Measurements from ENCODE around the gene EFCAB12. TPM values are rescaled to one million over a fixed set of nuclear protein-coding genes. Genes with fewer than 3 reads are reported as not detected.
A peak's percentile ranks its signal among the peaks of the same experiment; 100 is the strongest.

EFCAB12 gene
- total RNA-seq, 1 experiment from 2014 or later: 0.71 TPM

GRCh38 chr3:129460155-129460554 is 31.7 kb upstream of the EFCAB12 start:
- POLR2A ChIA-PET (ENCODE audit: low non-redundant PET): no interaction called here
- Histone ChIP-seq H3K4me3 (ENCODE audit: low read depth, low read length, poor library complexity, severe bottlenecking) (no peak overlapping the region), H3K27ac (ENCODE audit: low read depth, low read length, poor library complexity, severe bottlenecking) (no peak overlapping the region), H3K9me3 (ENCODE audit: low read depth, low read length, poor library complexity, severe bottlenecking) (no peaks in the 10 kb centered on the region), H3K4me1 (ENCODE audit: insufficient read depth, low read length, poor library complexity, severe bottlenecking) (no peaks in the 10 kb centered on the region), H3K36me3 (ENCODE audit: insufficient read depth, low read length, poor library complexity, severe bottlenecking) (peaks cover 7% of the 10 kb centered on the region), H3K27me3 (replicated peaks; ENCODE audit: insufficient read depth, low read depth, low read length, poor library complexity) (no peaks in the 10 kb centered on the region)
- BruUV-seq (replicated peaks): no TSS peak
- intact Hi-C loops (cut with micrococcal nuclease; ENCODE audit: unreplicated experiment): no loop called here
- DNase-seq (ENCODE audit: low spot score): no peak
- TF ChIP-seq CTCF (conservative IDR thresholded peaks at IDR 0.05; ENCODE audit: low read depth, low read length) (no peak), EZH2 (IDR thresholded peaks at IDR 0.05; ENCODE audit: borderline replicate concordance, low read depth, low read length, poor library complexity, severe bottlenecking) (no peak)
- CTCF ChIA-PET: no interaction called here

- intact Hi-C loops (cut with micrococcal nuclease; ENCODE audit: unreplicated experiment): no loop called here
- no peak overlapping the region for H3K4me3 ChIP-seq (ENCODE audit: low read depth, low read length, poor library complexity, severe bottlenecking)
- ChIA-PET POLR2A (ENCODE audit: low non-redundant PET) (no interaction called here), CTCF (no interaction called here)
- no TSS peak for BruUV-seq (replicated peaks)
- peaks cover 15% of the 10 kb centered on the region for H3K36me3 ChIP-seq (ENCODE audit: insufficient read depth, low read length, poor library complexity, severe bottlenecking)
- DNase-seq (ENCODE audit: low spot score): no peak
- no peak overlapping the region for H3K27ac ChIP-seq (ENCODE audit: low read depth, low read length, poor library complexity, severe bottlenecking)
- H3K27me3 ChIP-seq (replicated peaks; ENCODE audit: insufficient read depth, low read depth, low read length, poor library complexity): no peaks in the 10 kb centered on the region
- peaks cover 8% of the 10 kb centered on the region for H3K4me1 ChIP-seq (ENCODE audit: insufficient read depth, low read length, poor library complexity, severe bottlenecking)
- TF ChIP-seq CTCF (conservative IDR thresholded peaks at IDR 0.05; ENCODE audit: low read depth, low read length) (no peak), EZH2 (IDR thresholded peaks at IDR 0.05; ENCODE audit: borderline replicate concordance, low read depth, low read length, poor library complexity, severe bottlenecking) (no peak)
- H3K9me3 ChIP-seq (ENCODE audit: low read depth, low read length, poor library complexity, severe bottlenecking): no peaks in the 10 kb centered on the region
Measured at GRCh38 chr3:129453732-129454131, 25.3 kb upstream of the EFCAB12 start.

- BruUV-seq (replicated peaks): no TSS peak
- no peaks in the 10 kb centered on the region for H3K27me3 ChIP-seq (replicated peaks; ENCODE audit: insufficient read depth, low read depth, low read length, poor library complexity)
- no peak for TF ChIP-seq EZH2 (IDR thresholded peaks at IDR 0.05; ENCODE audit: borderline replicate concordance, low read depth, low read length, poor library complexity, severe bottlenecking)
- no peak for TF ChIP-seq CTCF (conservative IDR thresholded peaks at IDR 0.05; ENCODE audit: low read depth, low read length)
- ChIA-PET POLR2A (ENCODE audit: low non-redundant PET) (no interaction called here), CTCF (no interaction called here)
- H3K4me3 ChIP-seq (ENCODE audit: low read depth, low read length, poor library complexity, severe bottlenecking): no peak overlapping the region
- intact Hi-C loops (cut with micrococcal nuclease; ENCODE audit: unreplicated experiment): no loop called here
- H3K9me3 ChIP-seq (ENCODE audit: low read depth, low read length, poor library complexity, severe bottlenecking): no peaks in the 10 kb centered on the region
- DNase-seq (ENCODE audit: low spot score): peak; percentile 44
- H3K36me3 ChIP-seq (ENCODE audit: insufficient read depth, low read length, poor library complexity, severe bottlenecking): peaks cover 15% of the 10 kb centered on the region
- H3K27ac ChIP-seq (ENCODE audit: low read depth, low read length, poor library complexity, severe bottlenecking): peak overlapping the region; percentile 41
- H3K4me1 ChIP-seq (ENCODE audit: insufficient read depth, low read length, poor library complexity, severe bottlenecking): peaks cover 8% of the 10 kb centered on the region
Measured at GRCh38 chr3:129449279-129450115, 21.1 kb upstream of the EFCAB12 start.

Measured in A673 (cell line).